Stomach (tissue), 9 donors: ENCODE results near the gene SHOC2. TPM values are rescaled to one million over a fixed set of nuclear protein-coding genes. Genes with fewer than 3 reads are reported as not detected.

Source experiments
- DNase-seq, 2 donors: peaks; one replicate each; pipeline versions ENCODE4 v3.0.0 to v3.0.0-alpha.2; 2013 to 2019
- H3K27ac ChIP-seq, 5 donors: fragments of 200-600 bp in 4 of 5; sonication (generic) in 4 of 5; one replicate each; pipeline ENCODE4 v1.5.1; 2013 to 2019; ENCODE audit warnings: mild to moderate bottlenecking in 1 of 5, moderate library complexity in 1 of 5
- H3K27me3 ChIP-seq, 3 donors: fragments of 200-600 bp; sonication (generic); one replicate each; pipeline ENCODE4 v1.5.1; 2017 to 2019; ENCODE audit warnings: mixed run types in 1 of 3
- H3K36me3 ChIP-seq, 4 donors: fragments of 200-600 bp; sonication (generic); 1 replicate in 3 of 4; 2 replicates in 1 of 4; pipeline ENCODE4 v1.5.1; 2016 to 2019
- H3K4me1 ChIP-seq, 4 donors: fragments of 200-600 bp; sonication (generic); one replicate each; pipeline ENCODE4 v1.5.1; 2016 to 2019
- H3K4me3 ChIP-seq, 4 donors: fragments of 200-600 bp; sonication (generic) in 3 of 4; one replicate each; pipeline ENCODE4 v1.5.1; 2016 to 2019; ENCODE audit warnings: mild to moderate bottlenecking in 1 of 4
- H3K9me3 ChIP-seq, 4 donors: fragments of 200-600 bp; sonication (generic); one replicate each; pipeline ENCODE4 v1.5.1; 2016 to 2019
- CTCF ChIP-seq, 7 experiments: fragments of 450-650 bp in 4 of 7; fragments of 200-600 bp in 3 of 7; sonication (generic) in 3 of 7; IDR thresholded peaks; one replicate each; pipeline ENCODE4 v1.5.1; 2016 to 2019; ENCODE audit warnings: antibody characterized with exemption in 7 of 7, control low read depth in 2 of 7, mild to moderate bottlenecking in 1 of 7
- EP300 ChIP-seq: sonication (generic); formaldehyde crosslinking; IDR thresholded peaks from one replicate; pipeline ENCODE4 v1.6.1; 2017; ENCODE audit warnings: antibody characterized with exemption
- POLR2A ChIP-seq, 4 donors: fragments of 450-650 bp; IDR thresholded peaks; one replicate each; pipeline ENCODE4 v1.6.1; 2016; ENCODE audit warnings: antibody characterized with exemption in 4 of 4, control low read depth in 2 of 4, mild to moderate bottlenecking in 1 of 4, moderate library complexity in 1 of 4
- POLR2AphosphoS5 ChIP-seq, 3 donors: sonication (generic); formaldehyde crosslinking; IDR thresholded peaks; one replicate each; pipeline ENCODE4 v1.6.1; 2016; ENCODE audit warnings: antibody characterized with exemption in 3 of 3
- WGBS, 5 donors: extraction: QIAGEN DNeasy Blood & Tissue Kit in 3 of 5; methylation state at CpG; one replicate each; pipeline versions ENCODE4 v1.1.5 to v1.1.7; 2013 to 2018; 5-methylcytosine and 5-hydroxymethylcytosine counted together
- intact Hi-C: fragments of 100-400 bp; cut with DNase I; formaldehyde crosslinking; loops from one replicate; pipeline ENCODE4 v1.15.1; 2023; ENCODE audit warnings: low total_unique reads
- polyA plus RNA-seq, 3 donors: library from polyadenylated mRNA; stranded (reverse); fragments of 200-250 nt; gene quantifications; one replicate each; pipeline ENCODE4 v1.2.3, GENCODE V29; 2013
- total RNA-seq, 5 donors: library from RNA; depleted of rRNA; stranded (reverse); fragments of >200 nt; gene quantifications; one replicate each; pipeline versions ENCODE4 v1.1.0 to v1.2.3, GENCODE V29; 2014 to 2016
- donor health status: healthy with polysubstance abuse.
- donor health status: Bipolar disorder and iron deficiency.
- donor health status: healthy.

The SHOC2 gene
- total and polyA plus RNA-seq, 8 donors: 13.2 to 550 (median 37.6) TPM

- intact Hi-C loops: no loop called here
- H3K27me3 ChIP-seq: no peaks in the 10 kb centered on the region
- H3K4me1 ChIP-seq: peaks cover 0 to 33% (median 13%) of the 10 kb centered on the region in 4 donors
- H3K9me3 ChIP-seq: no peaks in the 10 kb centered on the region
- WGBS, 5 donors: 74 to 90% (median 83%) methylated on average over 5 of the region's 5 CpGs
- peaks cover 0 to 9% (median 7%) of the 10 kb centered on the region in 4 donors for H3K36me3 ChIP-seq
- TF ChIP-seq POLR2A (IDR thresholded peaks at IDR 0.05): no peak
- no peak for TF ChIP-seq EP300
- TF ChIP-seq POLR2AphosphoS5 (IDR thresholded peaks at IDR 0.05): no peak
- no peak for TF ChIP-seq CTCF (IDR thresholded peaks at IDR 0.05)
- H3K27ac ChIP-seq: no peak overlapping the region
- no peak overlapping the region for H3K4me3 ChIP-seq
- DNase-seq: no peak
These were observed 25.5 kb downstream of the SHOC2 start for GRCh38 chr10:110944792-110945396.

- Histone ChIP-seq H3K27ac (no peak overlapping the region), H3K4me1 (peaks cover 0 to 33% (median 13%) of the 10 kb centered on the region in 4 donors), H3K4me3 (no peak overlapping the region), H3K9me3 (no peaks in the 10 kb centered on the region), H3K27me3 (no peaks in the 10 kb centered on the region), H3K36me3 (peaks cover 0 to 6% (median 5%) of the 10 kb centered on the region in 4 donors)
- TF ChIP-seq CTCF (IDR thresholded peaks at IDR 0.05) (no peak), POLR2A (IDR thresholded peaks at IDR 0.05) (no peak), POLR2AphosphoS5 (IDR thresholded peaks at IDR 0.05) (no peak), EP300 (no peak)
- 91 to 100% (median 93%) methylated on average over 1 of the region's 1 CpG for WGBS, 5 donors
- intact Hi-C loops: no loop called here
- no peak for DNase-seq
These were observed 27.1 kb downstream of the SHOC2 start for GRCh38 chr10:110946496-110946895.

GRCh38 chr10:110947061-110947595 is 27.7 kb downstream of the SHOC2 start:
- Histone ChIP-seq H3K27ac (no peak overlapping the region), H3K4me1 (peaks cover 0 to 33% (median 13%) of the 10 kb centered on the region in 4 donors), H3K27me3 (no peaks in the 10 kb centered on the region), H3K9me3 (no peaks in the 10 kb centered on the region), H3K36me3 (peaks cover 0 to 8% (median 5%) of the 10 kb centered on the region in 4 donors), H3K4me3 (no peak overlapping the region)
- 62 to 86% (median 76%) methylated on average over 4 of the region's 4 CpGs for WGBS, 5 donors
- no peak for DNase-seq
- no peak for TF ChIP-seq POLR2AphosphoS5 (IDR thresholded peaks at IDR 0.05)
- TF ChIP-seq POLR2A (IDR thresholded peaks at IDR 0.05): no peak
- no peak for TF ChIP-seq CTCF (IDR thresholded peaks at IDR 0.05)
- no peak for TF ChIP-seq EP300
- intact Hi-C loops: no loop called here

- no peaks in the 10 kb centered on the region for H3K9me3 ChIP-seq
- TF ChIP-seq CTCF (IDR thresholded peaks at IDR 0.05) (no peak), POLR2AphosphoS5 (IDR thresholded peaks at IDR 0.05) (no peak), POLR2A (IDR thresholded peaks at IDR 0.05) (no peak), EP300 (no peak)
- no peak overlapping the region for H3K27ac ChIP-seq
- DNase-seq: no peak
- peaks cover 0 to 12% (median 5%) of the 10 kb centered on the region in 4 donors for H3K36me3 ChIP-seq
- no peaks in the 10 kb centered on the region for H3K27me3 ChIP-seq
- 89 to 97% (median 95%) methylated on average over 4 of the region's 4 CpGs for WGBS, 5 donors
- intact Hi-C loops: no loop called here
- peaks cover 0 to 14% (median 0%) of the 10 kb centered on the region in 4 donors for H3K4me1 ChIP-seq
- no peak overlapping the region for H3K4me3 ChIP-seq
These were observed 32.0 kb downstream of the SHOC2 start for GRCh38 chr10:110951381-110951780.
